AG04450 (cell line): Measurements from ENCODE around the gene KIF6. TPM values are rescaled to one million over a fixed set of nuclear protein-coding genes. Genes with fewer than 3 reads are reported as not detected.

Experiments used
- CTCF ChIA-PET: fragments of 300-600, 350-600 bp; formaldehyde crosslinking; extraction: SDS; loops from one replicate; lab custom pipeline; 2022; ENCODE audit warnings: antibody characterized with exemption, inconsistent platforms; lab: Charles Lee
- POLR2A ChIA-PET: fragments of 350-600 bp; formaldehyde crosslinking; extraction: SDS; loops from one replicate; lab custom pipeline; 2021; ENCODE audit warnings: antibody characterized with exemption, inconsistent platforms; lab: Yijun Ruan, JAX
- DNase-seq: peaks from one replicate; pipeline ENCODE4 v3.0.0-alpha.2; 2011; ENCODE audit warnings: low read depth, low spot score
- H3K27ac ChIP-seq: one replicate; pipeline ENCODE4 v1.5.1; 2012; ENCODE audit warnings: low read depth, low read length, control low read depth
- H3K27me3 ChIP-seq: one replicate; pipeline ENCODE4 v1.6.0; 2012; ENCODE audit warnings: low read length; ENCODE audit not compliant: control insufficient read depth, insufficient read depth
- H3K4me3 ChIP-seq: 2 replicates; pipeline ENCODE4 v1.5.1; 2011; ENCODE audit warnings: mild to moderate bottlenecking, low read depth, low read length, control low read depth
- H3K9me3 ChIP-seq: 2 replicates; pipeline ENCODE4 v1.5.1; 2012; ENCODE audit warnings: low read length; ENCODE audit not compliant: control insufficient read depth, insufficient read depth
- CTCF ChIP-seq: IDR thresholded peaks from 2 replicates; pipeline ENCODE4 v1.5.1; 2011; ENCODE audit warnings: low read depth, low read length, control low read depth, inconsistent platforms
- polyA plus RNA-seq: library from polyadenylated mRNA; depleted of rRNA; stranded (reverse); fragments of >200 nt; gene quantifications from 2 replicates; pipeline ENCODE4 v1.2.3, GENCODE V29; 2011

The KIF6 gene
- polyA plus RNA-seq, 1 experiment, result 0.02 TPM

DNA sequence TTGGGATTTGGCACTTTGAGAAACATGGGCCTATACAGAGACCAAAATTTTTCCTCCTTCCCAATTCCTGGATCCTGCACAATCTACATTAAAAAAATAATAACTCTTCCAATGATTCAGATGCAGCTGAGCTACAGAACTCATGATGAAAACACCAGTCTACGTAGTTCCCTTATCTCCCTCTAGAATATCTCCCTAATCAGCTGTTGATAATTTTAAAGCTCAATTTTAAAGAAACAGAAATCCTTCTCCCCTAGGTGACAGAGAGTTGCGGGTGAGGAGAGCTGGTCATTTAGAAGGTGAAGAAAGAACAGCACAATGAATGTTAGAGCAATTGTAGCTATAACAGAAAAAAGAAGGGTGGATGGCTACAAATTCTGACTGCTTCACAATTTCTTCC is 227.1 kb downstream of the KIF6 start:
- TF ChIP-seq CTCF, result no peak
- no peak overlapping the region for H3K27ac ChIP-seq
- H3K4me3 ChIP-seq, result no peak overlapping the region
- no peaks in the 10 kb centered on the region for H3K9me3 ChIP-seq
- H3K27me3 ChIP-seq, result no peaks in the 10 kb centered on the region
- DNase-seq, result no peak
- ChIA-PET POLR2A (no interaction called here), CTCF (no interaction called here)

GRCh38 chr6:39496915-39497314 is 228.3 kb downstream of the KIF6 start:
- no peaks in the 10 kb centered on the region for H3K27me3 ChIP-seq
- CTCF ChIA-PET, result no interaction called here
- no peak overlapping the region for H3K4me3 ChIP-seq
- no peak for DNase-seq
- no peak overlapping the region for H3K27ac ChIP-seq
- POLR2A ChIA-PET, result interaction anchor here (0.6 kb wide), 1 partner anchor 322 kb away, joined by 3 read pairs; no protein-coding TSS in a partner anchor
- TF ChIP-seq CTCF, result no peak
- no peaks in the 10 kb centered on the region for H3K9me3 ChIP-seq

- H3K27me3 ChIP-seq, result no peaks in the 10 kb centered on the region
- DNase-seq, result no peak
- ChIA-PET POLR2A (no interaction called here), CTCF (no interaction called here)
- TF ChIP-seq CTCF, result no peak
- no peak overlapping the region for H3K4me3 ChIP-seq
- no peak overlapping the region for H3K27ac ChIP-seq
- H3K9me3 ChIP-seq, result no peaks in the 10 kb centered on the region
Measured at GRCh38 chr6:39496456-39496855, 228.8 kb downstream of the KIF6 start.

GRCh38 chr6:39495640-39496039 is 229.6 kb downstream of the KIF6 start:
- H3K27me3 ChIP-seq, result no peaks in the 10 kb centered on the region
- ChIA-PET POLR2A (no interaction called here), CTCF (no interaction called here)
- TF ChIP-seq CTCF, result no peak
- no peak for DNase-seq
- no peaks in the 10 kb centered on the region for H3K9me3 ChIP-seq
- H3K4me3 ChIP-seq, result no peak overlapping the region
- no peak overlapping the region for H3K27ac ChIP-seq

- no peak overlapping the region for H3K27ac ChIP-seq
- H3K27me3 ChIP-seq, result no peaks in the 10 kb centered on the region
- no peak for TF ChIP-seq CTCF
- H3K4me3 ChIP-seq, result no peak overlapping the region
- ChIA-PET CTCF (no interaction called here), POLR2A (no interaction called here)
- H3K9me3 ChIP-seq, result no peaks in the 10 kb centered on the region
- no peak for DNase-seq
Measured at GRCh38 chr6:39494998-39495397, 230.2 kb downstream of the KIF6 start.
